SJSA1 (cell line): ENCODE data around the gene CARS2. TPM values are rescaled to one million over a fixed set of nuclear protein-coding genes. Genes with fewer than 3 reads are reported as not detected.
"Not testable (repeated sequence)": the region's sequence is repeated elsewhere in the genome, so short reads cannot be mapped to it uniquely, and the experiment has no call there.

Source experiments
- DNase-seq, 2 experiments: peaks; one replicate each; pipeline ENCODE4 v3.0.0-alpha.2; 2015 to 2020; ENCODE audit warnings: low spot score in 2 of 2, low read depth in 1 of 2
- H3K27ac ChIP-seq: fragments of 250-450 bp; sonication (Bioruptor Pico); 2 replicates; pipeline ENCODE4 v1.5.1; 2020; ENCODE audit warnings: mild to moderate bottlenecking, moderate library complexity
- H3K27me3 ChIP-seq: fragments of 250-450 bp; sonication (Bioruptor Pico); replicated peaks from 2 replicates; pipeline ENCODE4 v1.5.1; 2020; ENCODE audit warnings: mild to moderate bottlenecking, moderate library complexity
- H3K36me3 ChIP-seq: fragments of 250-450 bp; sonication (Bioruptor Pico); 2 replicates; pipeline ENCODE4 v1.5.1; 2020; ENCODE audit warnings: mild to moderate bottlenecking
- H3K4me1 ChIP-seq: fragments of 250-450 bp; sonication (Bioruptor Pico); replicated peaks from 2 replicates; pipeline ENCODE4 v1.6.1; 2021; ENCODE audit warnings: mild to moderate bottlenecking
- H3K4me3 ChIP-seq: fragments of 250-450 bp; sonication (Bioruptor Pico); 2 replicates; pipeline ENCODE4 v1.5.1; 2020; ENCODE audit warnings: mild to moderate bottlenecking
- H3K9me3 ChIP-seq: fragments of 250-450 bp; sonication (Bioruptor Pico); replicated peaks from 2 replicates; pipeline ENCODE4 v1.5.1; 2020; ENCODE audit warnings: mild to moderate bottlenecking
- total RNA-seq: library from RNA; depleted of rRNA; stranded (reverse); fragments of >200 nt; shearing (Covaris generic); gene quantifications from 2 replicates; pipeline ENCODE4 v1.2.3, GENCODE V29; 2014

Gene CARS2
- total RNA-seq, 1 experiment from 2014 or later = 360 TPM

GRCh38 chr13:110615322-110616102 is 90.4 kb downstream of the CARS2 start, which contains the start of gene NAXD:
TSS of gene NAXD (plus strand) at chr13:110615545. CDS start at chr13:110615602, 57 bp downstream.
- peak within 1 kb of the TSS; percentile 50 for H3K27ac ChIP-seq
- no peaks in the 10 kb centered on the region; the same call in 1 of the 2 replicates for H3K9me3 ChIP-seq
- no peaks in the 10 kb centered on the region for H3K27me3 ChIP-seq
- peaks cover 35% of the 10 kb centered on the region for H3K36me3 ChIP-seq
- H3K4me3 ChIP-seq = peak within 1 kb of the TSS; percentile 90
- peak; percentile 100 for DNase-seq
- H3K4me1 ChIP-seq = peaks cover 37% of the 10 kb centered on the region

GRCh38 chr13:110615005-110615321 is 91.0 kb downstream of the CARS2 start:
- Histone ChIP-seq H3K36me3 (peaks cover 35% of the 10 kb centered on the region), H3K27ac (peak overlapping the region; percentile 50), H3K27me3 (no peaks in the 10 kb centered on the region), H3K4me3 (peak overlapping the region; percentile 90), H3K4me1 (peaks cover 41% of the 10 kb centered on the region), H3K9me3 (no peaks in the 10 kb centered on the region; the same call in 1 of the 2 replicates)
- no peak for DNase-seq

- peak; percentile 85 to 96 for DNase-seq
- Histone ChIP-seq H3K36me3 (peaks cover 7% of the 10 kb centered on the region), H3K9me3 (no peaks in the 10 kb centered on the region; the same call in 1 of the 2 replicates), H3K27me3 (no peaks in the 10 kb centered on the region), H3K4me3 (peak overlapping the region; percentile 34), H3K27ac (peak overlapping the region; percentile 55), H3K4me1 (peaks cover 24% of the 10 kb centered on the region)
These were observed 94.8 kb downstream of the CARS2 start for GRCh38 chr13:110610955-110611595.

GRCh38 chr13:110607675-110608224 is 98.2 kb downstream of the CARS2 start:
- Histone ChIP-seq H3K4me3 (no peak overlapping the region), H3K27ac (no peak overlapping the region), H3K27me3 (peaks cover 3% of the 10 kb centered on the region), H3K36me3 (no peaks in the 10 kb centered on the region), H3K4me1 (peaks cover 17% of the 10 kb centered on the region), H3K9me3 (no peaks in the 10 kb centered on the region)
- DNase-seq = no peak

- H3K27ac ChIP-seq, H3K4me3 ChIP-seq, H3K9me3 ChIP-seq, H3K27me3 ChIP-seq, H3K4me1 ChIP-seq, H3K36me3 ChIP-seq: not testable (repeated sequence)
- DNase-seq = peak in 1 of 2 experiments; percentile 52
These were observed 99.6 kb downstream of the CARS2 start for GRCh38 chr13:110606281-110606680.

- no peak overlapping the region for H3K27ac ChIP-seq
- no peaks in the 10 kb centered on the region for H3K9me3 ChIP-seq
- H3K4me3 ChIP-seq = no peak overlapping the region
- H3K36me3 ChIP-seq = no peaks in the 10 kb centered on the region
- DNase-seq = peak in 1 of 2 experiments; percentile 48
- peaks cover 3% of the 10 kb centered on the region for H3K27me3 ChIP-seq
- H3K4me1 ChIP-seq = no peaks in the 10 kb centered on the region
These were observed 100.8 kb downstream of the CARS2 start for GRCh38 chr13:110605132-110605531.

- peak in 1 of 2 experiments; percentile 56 for DNase-seq
- H3K4me1 ChIP-seq = no peaks in the 10 kb centered on the region
- no peak overlapping the region for H3K4me3 ChIP-seq
- no peaks in the 10 kb centered on the region for H3K9me3 ChIP-seq
- H3K36me3 ChIP-seq = no peaks in the 10 kb centered on the region
- H3K27me3 ChIP-seq = peaks cover 3% of the 10 kb centered on the region
- H3K27ac ChIP-seq = no peak overlapping the region
These were observed 104.9 kb downstream of the CARS2 start for GRCh38 chr13:110600980-110601379.

- Histone ChIP-seq H3K36me3 (no peaks in the 10 kb centered on the region), H3K4me1 (no peaks in the 10 kb centered on the region), H3K27ac (no peak overlapping the region), H3K4me3 (no peak overlapping the region), H3K9me3 (no peaks in the 10 kb centered on the region), H3K27me3 (peaks cover 3% of the 10 kb centered on the region)
- peak in 1 of 2 experiments; percentile 60 for DNase-seq
These were observed 105.6 kb downstream of the CARS2 start for GRCh38 chr13:110600261-110600819.

- H3K9me3 ChIP-seq = no peaks in the 10 kb centered on the region
- no peaks in the 10 kb centered on the region for H3K4me1 ChIP-seq
- peaks cover 11% of the 10 kb centered on the region; the same call in 1 of the 2 replicates for H3K27me3 ChIP-seq
These were observed 108.8 kb downstream of the CARS2 start for GRCh38 chr13:110597041-110597689.

GRCh38 chr13:110593430-110594130 is 112.3 kb downstream of the CARS2 start:
- Histone ChIP-seq H3K27ac (no peak overlapping the region), H3K4me1 (no peaks in the 10 kb centered on the region), H3K27me3 (peaks cover 28% of the 10 kb centered on the region), H3K9me3 (no peaks in the 10 kb centered on the region), H3K36me3 (no peaks in the 10 kb centered on the region), H3K4me3 (no peak overlapping the region)
- DNase-seq = peak in 1 of 2 experiments; percentile 88

More at GRCh38 chr13:110597041-110597689, 108.8 kb downstream of the CARS2 start:
- H3K4me3 ChIP-seq = no peak overlapping the region
- DNase-seq = peak in 1 of 2 experiments; percentile 74
- H3K27ac ChIP-seq = no peak overlapping the region
- H3K36me3 ChIP-seq = no peaks in the 10 kb centered on the region

- no peak overlapping the region for H3K4me3 ChIP-seq
- no peaks in the 10 kb centered on the region for H3K4me1 ChIP-seq
- H3K27ac ChIP-seq = no peak overlapping the region
- H3K27me3 ChIP-seq = peaks cover 35% of the 10 kb centered on the region
- no peaks in the 10 kb centered on the region for H3K9me3 ChIP-seq
- H3K36me3 ChIP-seq = no peaks in the 10 kb centered on the region
- no peak for DNase-seq
These were observed 113.3 kb downstream of the CARS2 start for GRCh38 chr13:110592665-110593064.
